Right renal cortex interstitium (tissue), 3 donors: ENCODE measurements around the gene HTR4. TPM values are rescaled to one million over a fixed set of nuclear protein-coding genes. Genes with fewer than 3 reads are reported as not detected.
"Not testable (repeated sequence)": the region's sequence is repeated elsewhere in the genome, so short reads cannot be mapped to it uniquely, and the experiment has no call there.

ENCODE experiments used
- DNase-seq, 3 donors: peaks; one replicate each; pipeline ENCODE4 v3.0.0-alpha.2; 2013; ENCODE audit warnings: low read depth in 3 of 3, low spot score in 2 of 3
- polyA plus RNA-seq, 3 donors: library from polyadenylated mRNA; unstranded; fragments of 120-200 nt; gene quantifications; one replicate each; pipeline ENCODE4 v1.2.1, GENCODE V29; 2013; ENCODE audit not compliant: insufficient read length in 3 of 3

HTR4 gene, protein sequence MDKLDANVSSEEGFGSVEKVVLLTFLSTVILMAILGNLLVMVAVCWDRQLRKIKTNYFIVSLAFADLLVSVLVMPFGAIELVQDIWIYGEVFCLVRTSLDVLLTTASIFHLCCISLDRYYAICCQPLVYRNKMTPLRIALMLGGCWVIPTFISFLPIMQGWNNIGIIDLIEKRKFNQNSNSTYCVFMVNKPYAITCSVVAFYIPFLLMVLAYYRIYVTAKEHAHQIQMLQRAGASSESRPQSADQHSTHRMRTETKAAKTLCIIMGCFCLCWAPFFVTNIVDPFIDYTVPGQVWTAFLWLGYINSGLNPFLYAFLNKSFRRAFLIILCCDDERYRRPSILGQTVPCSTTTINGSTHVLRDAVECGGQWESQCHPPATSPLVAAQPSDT
- polyA plus RNA-seq = under 1 TPM; 0.04 to 0.08 (median 0.06) TPM

- no peak for DNase-seq
These were observed at the start of gene HTR4 for GRCh38 chr5:148653836-148654781. Gene HTR4 (minus strand): TSS chr5:148654527. CDS start chr5:148637014, 17,513 bp downstream.

GRCh38 chr5:148702019-148702596, 47.8 kb upstream of the HTR4 start:
- no peak for DNase-seq

DNA sequence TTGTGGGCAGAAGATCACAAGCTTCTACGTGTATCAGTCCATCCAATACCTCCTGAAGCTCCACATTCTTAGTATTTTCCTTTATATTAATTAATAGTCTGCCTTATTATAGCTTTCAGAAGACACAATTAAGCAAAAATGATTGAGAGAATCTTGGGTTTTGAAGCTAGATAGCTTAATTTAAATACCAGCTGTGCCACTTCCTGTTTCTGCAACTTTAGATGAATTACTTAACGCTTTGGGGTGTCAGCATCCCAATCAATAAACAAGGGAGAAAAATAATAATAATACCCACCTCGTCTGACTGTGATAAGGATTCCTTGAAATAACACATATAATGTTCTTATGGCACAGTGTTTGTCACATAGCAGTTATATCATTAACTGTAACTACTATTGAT, 44.7 kb upstream of the HTR4 start:
- no peak for DNase-seq

DNA sequence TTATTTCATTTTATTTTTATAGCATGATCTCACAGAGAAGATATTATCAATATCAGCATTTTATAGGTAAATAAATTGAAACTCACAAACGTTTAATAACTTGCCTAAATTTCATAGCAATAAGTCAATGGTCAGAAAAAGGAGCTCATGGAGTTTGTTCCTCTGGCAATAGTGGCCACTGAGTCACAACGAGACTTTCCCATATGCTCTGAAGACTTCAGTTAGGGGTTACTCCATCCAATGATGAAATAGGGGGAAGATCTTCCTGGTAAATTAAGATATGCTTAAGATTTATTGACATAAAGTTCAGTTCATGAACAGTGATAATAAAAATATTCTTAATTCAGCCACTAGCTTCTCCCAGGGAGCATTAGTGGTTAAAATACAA, 43.5 kb upstream of the HTR4 start:
- no peak for DNase-seq

- no peak for DNase-seq
These were observed 43.0 kb upstream of the HTR4 start for GRCh38 chr5:148697180-148697808.

DNA sequence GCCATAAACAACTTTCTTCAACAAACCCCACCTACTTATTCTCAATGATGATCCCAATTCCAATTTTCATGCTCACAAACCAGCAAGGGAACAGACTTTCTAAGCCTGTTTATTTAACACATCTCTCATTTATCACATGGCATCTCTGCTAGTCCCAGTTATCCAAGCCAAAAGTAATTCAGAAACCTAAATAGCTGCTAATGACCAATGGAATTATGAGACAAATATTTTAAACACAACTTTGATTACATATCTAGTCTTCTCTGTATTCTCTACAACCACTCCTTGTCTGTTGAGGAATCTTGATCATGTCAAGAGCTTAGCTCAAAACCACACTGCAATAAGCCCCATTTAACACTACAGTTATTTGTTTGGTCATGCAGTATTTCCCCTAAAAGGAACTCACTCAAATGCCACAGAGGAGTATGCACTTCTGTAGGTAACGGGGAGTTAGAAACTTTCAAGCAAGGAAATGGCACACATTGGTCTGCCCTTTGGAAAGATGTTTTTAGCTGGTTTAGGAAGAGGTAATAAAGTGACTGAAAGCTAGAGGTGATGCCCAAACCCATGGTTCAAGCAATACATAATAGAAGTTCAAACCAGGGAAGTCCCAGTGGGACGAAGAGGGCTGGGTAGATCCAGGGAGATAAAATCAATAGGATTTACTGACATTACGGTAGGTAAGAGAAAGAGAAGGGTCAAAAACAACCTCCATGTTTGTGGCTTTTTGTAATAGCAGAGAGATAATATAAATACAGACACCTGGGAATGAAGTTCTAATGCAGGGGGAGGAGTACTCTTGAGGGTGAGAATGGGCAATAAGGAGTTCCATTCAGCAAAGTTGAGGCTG, 42.1 kb upstream of the HTR4 start:
- no peak for DNase-seq

DNA sequence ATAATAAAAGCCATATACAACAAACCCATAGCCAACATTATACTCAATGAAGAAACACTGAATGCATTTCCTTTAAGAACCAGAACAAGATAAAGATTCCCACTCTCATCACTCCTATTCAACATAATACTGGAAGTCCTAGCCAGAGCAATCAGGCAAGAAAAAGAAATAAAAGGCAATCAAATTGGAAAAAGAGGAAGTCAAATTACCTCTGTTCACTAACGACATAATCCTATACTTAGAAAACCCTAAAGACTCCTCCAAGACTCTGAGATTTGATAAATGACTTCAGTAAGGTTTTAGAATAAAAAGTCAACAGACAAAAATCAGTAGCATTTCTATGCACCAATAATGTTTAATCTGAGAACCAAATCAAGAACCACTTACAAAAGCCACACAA, 36.6 kb upstream of the HTR4 start:
- DNase-seq = no peak

GRCh38 chr5:148688787-148689186, 34.5 kb upstream of the HTR4 start:
- DNase-seq = no peak

GRCh38 chr5:148687871-148688270, 33.5 kb upstream of the HTR4 start:
- no peak for DNase-seq

DNA sequence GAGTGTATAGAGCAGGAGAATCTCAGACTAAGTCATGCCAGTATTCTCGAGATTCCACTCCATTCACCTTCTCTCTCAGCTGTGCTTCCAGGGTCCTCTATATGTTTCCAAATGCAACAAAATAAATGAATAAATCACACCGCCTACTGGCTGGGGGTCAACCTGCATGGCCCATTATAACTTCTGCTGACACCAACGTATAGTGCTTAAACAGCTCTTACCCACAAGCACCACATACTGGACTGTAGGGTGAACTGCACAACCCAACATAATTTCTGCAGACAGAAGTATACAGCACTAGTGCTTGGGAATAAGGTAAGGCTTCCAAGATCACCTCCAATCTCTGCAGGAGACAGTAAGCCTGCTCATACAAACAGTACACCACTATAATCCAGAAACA, 33.1 kb upstream of the HTR4 start:
- no peak for DNase-seq

GRCh38 chr5:148686660-148687059, 32.3 kb upstream of the HTR4 start:
- DNase-seq = no peak

- DNase-seq = no peak
These were observed 31.3 kb upstream of the HTR4 start for GRCh38 chr5:148685520-148686134.

DNA sequence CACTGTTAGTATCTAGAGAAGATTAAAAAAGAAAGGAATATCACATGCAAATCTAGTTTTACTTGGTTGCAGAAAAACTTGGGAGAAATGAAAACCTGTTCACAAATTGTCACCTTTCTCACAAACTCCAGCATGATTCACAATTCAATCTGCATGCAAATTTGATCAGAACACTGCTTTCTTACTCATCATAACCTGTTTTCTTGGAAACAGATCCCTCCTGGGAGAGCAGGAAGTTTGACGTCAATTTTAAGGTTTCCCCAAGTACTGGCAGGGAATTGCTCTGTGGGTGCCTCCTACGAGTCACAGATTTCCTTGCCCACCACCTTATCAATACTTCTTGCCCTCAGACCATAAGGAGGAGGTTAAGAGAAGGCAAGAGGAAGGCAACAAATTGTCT, 30.2 kb upstream of the HTR4 start:
- DNase-seq = no peak

- DNase-seq = no peak
These were observed 29.3 kb upstream of the HTR4 start for GRCh38 chr5:148683651-148684050.

DNA sequence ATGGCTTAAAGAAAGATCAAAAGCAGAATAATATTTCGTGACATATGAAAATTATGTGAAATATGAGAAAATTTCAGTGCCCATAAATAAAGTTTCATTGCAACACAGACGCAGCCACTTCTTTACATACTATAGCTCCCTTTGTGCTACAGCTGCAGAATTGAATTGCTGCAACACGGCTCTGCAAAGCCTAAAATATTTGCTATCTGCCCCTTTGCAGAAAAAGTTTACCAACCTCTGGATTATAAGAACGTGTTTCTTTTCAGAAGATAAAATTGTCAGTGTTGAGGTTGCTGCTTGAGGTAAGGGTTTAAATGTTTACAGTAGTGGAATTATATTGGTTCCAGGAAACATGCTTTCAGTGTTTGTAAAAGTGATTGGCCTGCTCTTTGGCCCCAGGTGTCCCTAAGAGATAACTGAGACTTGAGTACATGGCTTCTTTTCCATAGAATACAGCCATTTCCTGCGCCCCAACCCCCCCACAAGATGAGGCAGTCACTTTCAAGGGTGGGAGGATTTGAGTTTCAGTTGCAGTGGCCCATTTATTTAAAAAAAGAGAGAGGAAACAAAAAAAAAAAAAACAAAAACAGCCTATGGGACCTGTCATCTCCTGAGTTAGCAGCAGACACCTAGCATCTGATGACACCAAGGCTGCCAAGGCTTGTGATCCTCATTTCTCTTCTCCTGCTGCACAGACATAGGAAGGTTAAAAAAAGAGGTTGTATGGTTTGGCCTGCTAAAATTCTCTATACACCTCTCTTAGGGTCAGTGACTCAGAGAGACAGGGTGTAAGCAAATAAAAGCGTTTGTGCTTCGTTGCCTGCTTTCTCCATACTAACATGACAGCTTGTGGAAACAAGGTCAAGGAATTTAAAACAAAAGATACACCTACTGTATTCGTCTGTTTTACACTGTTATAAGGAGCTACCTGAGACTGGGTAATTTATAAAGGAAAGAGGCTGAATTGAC, 28.0 kb upstream of the HTR4 start:
- no peak for DNase-seq

DNA sequence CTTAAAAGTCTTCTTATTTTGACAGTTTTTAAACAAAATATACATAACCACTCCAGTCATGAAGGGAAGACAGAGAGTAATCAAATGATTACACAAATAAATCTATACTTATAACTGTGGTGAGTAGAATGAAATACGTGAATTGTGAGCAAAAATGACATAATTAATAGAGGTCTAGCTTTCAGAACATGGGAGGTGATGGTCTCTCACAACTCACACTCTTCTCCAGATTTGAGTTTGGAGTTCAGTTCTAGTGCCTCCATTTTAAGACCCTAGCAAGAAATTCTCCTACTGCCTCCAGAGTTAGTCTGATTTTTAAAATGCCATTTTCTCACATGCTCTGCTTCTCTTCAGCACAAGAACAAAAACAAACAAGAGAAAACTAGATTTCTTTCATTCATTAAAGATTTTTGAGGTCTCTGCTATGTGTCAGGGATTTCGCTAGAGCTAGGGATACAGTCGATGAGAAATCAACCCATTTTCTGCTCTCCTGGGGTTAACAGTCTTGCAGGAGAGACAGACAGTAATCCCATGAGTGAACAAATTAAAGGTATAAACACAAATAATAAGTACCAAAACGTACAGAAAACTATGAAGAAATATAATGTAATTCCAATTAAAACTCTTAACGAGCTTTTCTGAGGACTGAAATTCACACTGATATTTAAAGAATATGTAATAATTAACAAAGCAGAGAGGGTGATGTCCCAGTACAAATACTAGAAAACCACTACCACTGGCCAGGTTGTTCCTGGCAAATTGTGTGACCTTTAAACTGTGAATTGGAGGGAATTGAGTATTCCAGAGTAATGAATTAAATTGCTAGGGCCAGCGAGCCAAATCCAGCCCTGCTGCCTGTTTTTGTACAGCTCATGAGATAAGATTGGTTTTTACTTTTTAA, 27.1 kb upstream of the HTR4 start:
- no peak for DNase-seq

DNA sequence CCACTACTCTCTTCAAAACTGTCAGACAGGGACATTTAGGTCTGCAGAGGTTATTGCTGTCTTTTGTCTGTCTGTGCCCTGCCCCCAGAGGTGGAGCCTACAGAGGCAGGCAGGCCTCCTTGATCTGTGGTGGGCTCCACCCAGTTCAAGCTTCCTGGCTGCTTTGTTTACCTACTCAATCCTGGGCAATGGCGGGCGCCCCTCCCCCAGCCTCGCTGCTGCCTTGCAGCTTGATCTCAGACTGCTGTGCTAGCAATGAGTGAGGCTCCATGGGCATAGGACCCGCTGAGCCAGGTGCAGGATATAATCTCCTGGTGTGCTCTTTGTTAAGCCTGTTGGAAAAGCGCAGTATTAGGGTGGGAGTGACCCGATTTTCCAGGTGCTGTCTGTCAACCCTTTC, 19.4 kb upstream of the HTR4 start:
- DNase-seq = not testable (repeated sequence)
